SK-N-SH treated with all-trans-retinoic acid at 6 μM for 48 hours (cell line): ENCODE data around the gene NOX5.

Experiments
- ATAC-seq: fragments of 200-7000 bp; cut with Tn5 transposase; 3 replicates; pipeline ENCODE4 v1.9.1; 2020; ENCODE audit warnings: mild to moderate bottlenecking, moderate library complexity
- ARNTL ChIP-seq: fragments of 450-650 bp; formaldehyde crosslinking; IDR thresholded peaks from 2 replicates; pipeline ENCODE4 v1.5.0; 2020; ENCODE audit warnings: low read depth, mild to moderate bottlenecking, moderate library complexity, borderline replicate concordance
- BACH2 ChIP-seq: fragments of 250-450 bp; sonication (Bioruptor Pico); IDR thresholded peaks from 2 replicates; pipeline ENCODE4 v1.9.0; 2021; ENCODE audit warnings: mild to moderate bottlenecking, borderline replicate concordance
- CSDC2 ChIP-seq: fragments of 250-450 bp; sonication (Bioruptor Pico); IDR thresholded peaks from 2 replicates; pipeline ENCODE4 v1.5.0; 2020; ENCODE audit warnings: mild to moderate bottlenecking, moderate library complexity
- ESRRG ChIP-seq: fragments of 250-450 bp; sonication (Bioruptor Pico); IDR thresholded peaks from 2 replicates; pipeline ENCODE4 v1.6.1; 2021; ENCODE audit warnings: mild to moderate bottlenecking
- GLIS3 ChIP-seq: fragments of 250-450 bp; sonication (Bioruptor Pico); IDR thresholded peaks from 2 replicates; pipeline ENCODE4 v1.5.0; 2020; ENCODE audit warnings: mild to moderate bottlenecking, moderate library complexity
- ISL1 ChIP-seq: fragments of 250-450 bp; sonication (Bioruptor Pico); IDR thresholded peaks from 2 replicates; pipeline ENCODE4 v2.1.2; 2022; ENCODE audit warnings: mild to moderate bottlenecking, moderate library complexity
- PPARA ChIP-seq: fragments of 250-450 bp; sonication (Bioruptor Pico); IDR thresholded peaks from 2 replicates; pipeline ENCODE4 v1.5.0; 2020; ENCODE audit warnings: mild to moderate bottlenecking, borderline replicate concordance
- RARB ChIP-seq: fragments of 250-450 bp; sonication (Bioruptor Pico); IDR thresholded peaks from 2 replicates; pipeline ENCODE4 v1.8.0; 2021; ENCODE audit warnings: mild to moderate bottlenecking, moderate library complexity
- SNAI2 ChIP-seq: fragments of 250-450 bp; sonication (Bioruptor Pico); IDR thresholded peaks from 2 replicates; pipeline ENCODE4 v1.5.0; 2020; ENCODE audit warnings: mild to moderate bottlenecking, moderate library complexity
- TCF4 ChIP-seq: fragments of 250-450 bp; sonication (Bioruptor Pico); IDR thresholded peaks from 2 replicates; pipeline ENCODE4 v1.8.0; 2021; ENCODE audit warnings: mild to moderate bottlenecking, moderate library complexity, borderline replicate concordance
- TOX ChIP-seq: fragments of 250-450 bp; sonication (Bioruptor Pico); IDR thresholded peaks from 2 replicates; pipeline ENCODE4 v1.8.0; 2021; ENCODE audit warnings: mild to moderate bottlenecking, moderate library complexity, borderline replicate concordance
- ZC3H10 ChIP-seq: fragments of 250-450 bp; sonication (Bioruptor Pico); IDR thresholded peaks from 2 replicates; pipeline ENCODE4 v1.5.1; 2021; ENCODE audit warnings: mild to moderate bottlenecking, moderate library complexity
- ZFP3 ChIP-seq: fragments of 250-450 bp; sonication (Bioruptor Pico); IDR thresholded peaks from 2 replicates; pipeline ENCODE4 v1.5.0; 2020; ENCODE audit warnings: mild to moderate bottlenecking, moderate library complexity
- ZFP30 ChIP-seq: fragments of 450-650 bp; formaldehyde crosslinking; IDR thresholded peaks from 2 replicates; pipeline ENCODE4 v1.5.0; 2022; ENCODE audit warnings: mild to moderate bottlenecking, moderate library complexity
- ZNF565 ChIP-seq: fragments of 450-650 bp; formaldehyde crosslinking; conservative IDR thresholded peaks from 2 replicates; pipeline ENCODE4 v1.5.0; 2020; ENCODE audit warnings: low read depth, mild to moderate bottlenecking, moderate library complexity
- ZNF70 ChIP-seq: fragments of 450-650 bp; formaldehyde crosslinking; IDR thresholded peaks from 2 replicates; pipeline ENCODE4 v1.5.0; 2020; ENCODE audit warnings: mild to moderate bottlenecking, moderate library complexity
- TF ChIP-seq, protein P1 (sequence below): fragments of 250-450 bp; sonication (Bioruptor Pico); IDR thresholded peaks from 2 replicates; pipeline ENCODE4 v1.5.1; 2021; ENCODE audit warnings: mild to moderate bottlenecking, moderate library complexity
- TF ChIP-seq, protein P2 (sequence below): fragments of 250-450 bp; sonication (Bioruptor Pico); IDR thresholded peaks from 2 replicates; pipeline ENCODE4 v1.8.0; 2020; ENCODE audit warnings: mild to moderate bottlenecking, moderate library complexity, borderline replicate concordance
- TF ChIP-seq, protein P3 (sequence below): fragments of 250-450 bp; sonication (Bioruptor Pico); IDR thresholded peaks from 2 replicates; pipeline ENCODE4 v1.5.1; 2020; ENCODE audit warnings: low read depth, mild to moderate bottlenecking, moderate library complexity
- TF ChIP-seq, protein P4 (sequence below): fragments of 250-450 bp; sonication (Bioruptor Pico); IDR thresholded peaks from 2 replicates; pipeline ENCODE4 v1.8.0; 2021; ENCODE audit warnings: low read depth, mild to moderate bottlenecking, moderate library complexity, borderline replicate concordance
- TF ChIP-seq, protein P5 (sequence below): fragments of 250-450 bp; sonication (Bioruptor Pico); IDR thresholded peaks from 2 replicates; pipeline ENCODE4 v1.5.0; 2020; ENCODE audit warnings: mild to moderate bottlenecking, moderate library complexity

NOX5 gene

GRCh38 chr15:69038508-69038907 is 24.0 kb downstream of the NOX5 start:
- no peak for ATAC-seq
- TF ChIP-seq, protein P1, sequence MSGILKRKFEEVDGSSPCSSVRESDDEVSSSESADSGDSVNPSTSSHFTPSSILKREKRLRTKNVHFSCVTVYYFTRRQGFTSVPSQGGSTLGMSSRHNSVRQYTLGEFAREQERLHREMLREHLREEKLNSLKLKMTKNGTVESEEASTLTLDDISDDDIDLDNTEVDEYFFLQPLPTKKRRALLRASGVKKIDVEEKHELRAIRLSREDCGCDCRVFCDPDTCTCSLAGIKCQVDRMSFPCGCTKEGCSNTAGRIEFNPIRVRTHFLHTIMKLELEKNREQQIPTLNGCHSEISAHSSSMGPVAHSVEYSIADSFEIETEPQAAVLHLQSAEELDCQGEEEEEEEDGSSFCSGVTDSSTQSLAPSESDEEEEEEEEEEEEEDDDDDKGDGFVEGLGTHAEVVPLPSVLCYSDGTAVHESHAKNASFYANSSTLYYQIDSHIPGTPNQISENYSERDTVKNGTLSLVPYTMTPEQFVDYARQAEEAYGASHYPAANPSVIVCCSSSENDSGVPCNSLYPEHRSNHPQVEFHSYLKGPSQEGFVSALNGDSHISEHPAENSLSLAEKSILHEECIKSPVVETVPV (CRISPR knock-in tag) = no peak
- TF ChIP-seq ISL1 (no peak), PPARA (no peak), GLIS3 (CRISPR knock-in tag) (no peak), ZC3H10 (no peak), ARNTL (CRISPR knock-in tag) (no peak), RARB (CRISPR knock-in tag) (no peak), ZFP30 (no peak), CSDC2 (CRISPR knock-in tag) (no peak)
- TF ChIP-seq, protein P2, sequence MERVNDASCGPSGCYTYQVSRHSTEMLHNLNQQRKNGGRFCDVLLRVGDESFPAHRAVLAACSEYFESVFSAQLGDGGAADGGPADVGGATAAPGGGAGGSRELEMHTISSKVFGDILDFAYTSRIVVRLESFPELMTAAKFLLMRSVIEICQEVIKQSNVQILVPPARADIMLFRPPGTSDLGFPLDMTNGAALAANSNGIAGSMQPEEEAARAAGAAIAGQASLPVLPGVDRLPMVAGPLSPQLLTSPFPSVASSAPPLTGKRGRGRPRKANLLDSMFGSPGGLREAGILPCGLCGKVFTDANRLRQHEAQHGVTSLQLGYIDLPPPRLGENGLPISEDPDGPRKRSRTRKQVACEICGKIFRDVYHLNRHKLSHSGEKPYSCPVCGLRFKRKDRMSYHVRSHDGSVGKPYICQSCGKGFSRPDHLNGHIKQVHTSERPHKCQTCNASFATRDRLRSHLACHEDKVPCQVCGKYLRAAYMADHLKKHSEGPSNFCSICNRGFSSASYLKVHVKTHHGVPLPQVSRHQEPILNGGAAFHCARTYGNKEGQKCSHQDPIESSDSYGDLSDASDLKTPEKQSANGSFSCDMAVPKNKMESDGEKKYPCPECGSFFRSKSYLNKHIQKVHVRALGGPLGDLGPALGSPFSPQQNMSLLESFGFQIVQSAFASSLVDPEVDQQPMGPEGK = no peak
- TF ChIP-seq, protein P3, sequence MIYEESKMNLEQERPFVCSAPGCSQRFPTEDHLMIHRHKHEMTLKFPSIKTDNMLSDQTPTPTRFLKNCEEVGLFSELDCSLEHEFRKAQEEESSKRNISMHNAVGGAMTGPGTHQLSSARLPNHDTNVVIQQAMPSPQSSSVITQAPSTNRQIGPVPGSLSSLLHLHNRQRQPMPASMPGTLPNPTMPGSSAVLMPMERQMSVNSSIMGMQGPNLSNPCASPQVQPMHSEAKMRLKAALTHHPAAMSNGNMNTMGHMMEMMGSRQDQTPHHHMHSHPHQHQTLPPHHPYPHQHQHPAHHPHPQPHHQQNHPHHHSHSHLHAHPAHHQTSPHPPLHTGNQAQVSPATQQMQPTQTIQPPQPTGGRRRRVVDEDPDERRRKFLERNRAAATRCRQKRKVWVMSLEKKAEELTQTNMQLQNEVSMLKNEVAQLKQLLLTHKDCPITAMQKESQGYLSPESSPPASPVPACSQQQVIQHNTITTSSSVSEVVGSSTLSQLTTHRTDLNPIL (CRISPR knock-in tag) = no peak

DNA sequence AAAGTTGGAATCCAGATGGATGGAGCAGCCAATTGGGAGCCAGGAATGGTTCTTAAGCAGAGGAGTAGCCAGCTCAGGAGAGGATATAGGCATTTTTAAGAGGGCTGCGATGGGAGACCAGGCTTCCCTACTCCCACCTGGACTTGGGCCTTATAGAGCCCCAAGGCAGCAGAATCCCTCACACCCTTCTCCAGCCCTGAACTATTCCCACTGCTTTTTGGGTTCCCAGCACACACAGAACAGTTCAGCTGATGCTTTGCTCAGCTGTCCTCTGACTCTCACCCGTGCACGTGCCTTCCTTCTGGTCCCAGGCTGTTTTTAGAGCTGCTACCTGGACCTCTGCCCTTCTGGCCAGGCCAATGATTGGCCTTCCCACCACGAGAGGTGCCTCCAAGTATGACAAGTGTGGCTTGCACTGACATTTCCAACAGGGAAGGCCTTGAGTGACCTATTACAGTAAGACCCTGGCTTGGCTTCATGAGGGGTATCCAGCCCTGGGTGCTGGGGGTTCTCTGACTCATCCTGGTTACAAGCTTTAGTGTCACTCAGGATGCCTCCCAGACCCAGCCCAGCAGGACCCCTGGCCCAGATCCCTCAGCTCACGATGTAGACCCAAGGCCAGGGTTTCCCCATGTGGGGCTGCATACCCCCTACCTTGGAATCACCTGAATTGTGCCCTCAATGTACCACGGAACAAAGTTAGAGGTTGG is 25.2 kb downstream of the NOX5 start:
- ATAC-seq = no peak
- TF ChIP-seq SNAI2 (CRISPR knock-in tag) (no peak), ZC3H10 (no peak), BACH2 (no peak), PPARA (no peak), ZNF70 (CRISPR knock-in tag) (no peak), ESRRG (CRISPR knock-in tag) (no peak), TCF4 (CRISPR knock-in tag) (no peak), ZNF565 (CRISPR knock-in tag) (no peak), RARB (CRISPR knock-in tag) (no peak), ZFP30 (no peak), ZFP3 (no peak), TOX (CRISPR knock-in tag) (no peak)
- TF ChIP-seq, protein P4, sequence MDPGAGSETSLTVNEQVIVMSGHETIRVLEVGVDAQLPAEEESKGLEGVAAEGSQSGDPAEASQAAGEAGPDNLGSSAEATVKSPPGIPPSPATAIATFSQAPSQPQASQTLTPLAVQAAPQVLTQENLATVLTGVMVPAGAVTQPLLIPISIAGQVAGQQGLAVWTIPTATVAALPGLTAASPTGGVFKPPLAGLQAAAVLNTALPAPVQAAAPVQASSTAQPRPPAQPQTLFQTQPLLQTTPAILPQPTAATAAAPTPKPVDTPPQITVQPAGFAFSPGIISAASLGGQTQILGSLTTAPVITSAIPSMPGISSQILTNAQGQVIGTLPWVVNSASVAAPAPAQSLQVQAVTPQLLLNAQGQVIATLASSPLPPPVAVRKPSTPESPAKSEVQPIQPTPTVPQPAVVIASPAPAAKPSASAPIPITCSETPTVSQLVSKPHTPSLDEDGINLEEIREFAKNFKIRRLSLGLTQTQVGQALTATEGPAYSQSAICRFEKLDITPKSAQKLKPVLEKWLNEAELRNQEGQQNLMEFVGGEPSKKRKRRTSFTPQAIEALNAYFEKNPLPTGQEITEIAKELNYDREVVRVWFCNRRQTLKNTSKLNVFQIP = no peak
- TF ChIP-seq, protein P5, sequence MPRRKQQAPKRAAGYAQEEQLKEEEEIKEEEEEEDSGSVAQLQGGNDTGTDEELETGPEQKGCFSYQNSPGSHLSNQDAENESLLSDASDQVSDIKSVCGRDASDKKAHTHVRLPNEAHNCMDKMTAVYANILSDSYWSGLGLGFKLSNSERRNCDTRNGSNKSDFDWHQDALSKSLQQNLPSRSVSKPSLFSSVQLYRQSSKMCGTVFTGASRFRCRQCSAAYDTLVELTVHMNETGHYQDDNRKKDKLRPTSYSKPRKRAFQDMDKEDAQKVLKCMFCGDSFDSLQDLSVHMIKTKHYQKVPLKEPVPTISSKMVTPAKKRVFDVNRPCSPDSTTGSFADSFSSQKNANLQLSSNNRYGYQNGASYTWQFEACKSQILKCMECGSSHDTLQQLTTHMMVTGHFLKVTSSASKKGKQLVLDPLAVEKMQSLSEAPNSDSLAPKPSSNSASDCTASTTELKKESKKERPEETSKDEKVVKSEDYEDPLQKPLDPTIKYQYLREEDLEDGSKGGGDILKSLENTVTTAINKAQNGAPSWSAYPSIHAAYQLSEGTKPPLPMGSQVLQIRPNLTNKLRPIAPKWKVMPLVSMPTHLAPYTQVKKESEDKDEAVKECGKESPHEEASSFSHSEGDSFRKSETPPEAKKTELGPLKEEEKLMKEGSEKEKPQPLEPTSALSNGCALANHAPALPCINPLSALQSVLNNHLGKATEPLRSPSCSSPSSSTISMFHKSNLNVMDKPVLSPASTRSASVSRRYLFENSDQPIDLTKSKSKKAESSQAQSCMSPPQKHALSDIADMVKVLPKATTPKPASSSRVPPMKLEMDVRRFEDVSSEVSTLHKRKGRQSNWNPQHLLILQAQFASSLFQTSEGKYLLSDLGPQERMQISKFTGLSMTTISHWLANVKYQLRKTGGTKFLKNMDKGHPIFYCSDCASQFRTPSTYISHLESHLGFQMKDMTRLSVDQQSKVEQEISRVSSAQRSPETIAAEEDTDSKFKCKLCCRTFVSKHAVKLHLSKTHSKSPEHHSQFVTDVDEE (CRISPR knock-in tag) = no peak
- TF ChIP-seq, protein P3 (CRISPR knock-in tag) = no peak
- TF ChIP-seq, protein P2 = no peak
